Astrocyte (in vitro differentiated cells and primary cell): ENCODE data around the gene LSG1. TPM values are rescaled to one million over a fixed set of nuclear protein-coding genes. Genes with fewer than 3 reads are reported as not detected.

ENCODE experiments used
- DNase-seq: peaks from one replicate; pipeline ENCODE4 v3.0.0-alpha.2; 2010; ENCODE audit warnings: low read depth
- FAIRE-seq: peaks from 2 replicates; lab custom pipeline; 2011; peaks lifted over from hg19 to GRCh38; lab: Jason Lieb, UNC
- H2AFZ ChIP-seq: 2 replicates; pipeline ENCODE4 v1.6.0; 2012; ENCODE audit warnings: low read depth, low read length, inconsistent platforms
- H3K27ac ChIP-seq: 2 replicates; pipeline ENCODE4 v1.5.1; 2011; ENCODE audit warnings: low read depth, low read length, inconsistent platforms
- H3K27me3 ChIP-seq: 2 replicates; pipeline ENCODE4 v1.6.0; 2011; ENCODE audit warnings: low read length, inconsistent platforms; ENCODE audit not compliant: insufficient read depth
- H3K36me3 ChIP-seq: 2 replicates; pipeline ENCODE4 v1.5.1; 2011; ENCODE audit warnings: low read length, inconsistent platforms; ENCODE audit not compliant: insufficient read depth
- H3K4me1 ChIP-seq: 2 replicates; pipeline ENCODE4 v1.5.1; 2011; ENCODE audit warnings: low read length, inconsistent platforms; ENCODE audit not compliant: insufficient read depth
- H3K4me2 ChIP-seq: 2 replicates; pipeline ENCODE4 v1.6.0; 2012; ENCODE audit warnings: low read length, inconsistent platforms
- H3K4me3 ChIP-seq: 2 replicates; pipeline ENCODE4 v1.5.1; 2011; ENCODE audit warnings: low read depth, mild to moderate bottlenecking, low read length, inconsistent platforms; ENCODE audit not compliant: insufficient read depth
- H3K79me2 ChIP-seq: 2 replicates; pipeline ENCODE4 v1.6.0; 2012; ENCODE audit warnings: mild to moderate bottlenecking, low read length, inconsistent platforms; ENCODE audit not compliant: insufficient read depth
- H3K9ac ChIP-seq: 2 replicates; pipeline ENCODE4 v1.6.0; 2012; ENCODE audit warnings: mild to moderate bottlenecking, low read length, inconsistent platforms
- H3K9me3 ChIP-seq: 2 replicates; pipeline ENCODE4 v1.5.1; 2012; ENCODE audit warnings: low read depth, mild to moderate bottlenecking, low read length, inconsistent platforms; ENCODE audit not compliant: insufficient read depth
- H4K20me1 ChIP-seq: 2 replicates; pipeline ENCODE4 v1.6.0; 2012; ENCODE audit warnings: low read length, inconsistent platforms; ENCODE audit not compliant: insufficient read depth
- H3K27ac Mint-ChIP-seq: one replicate; pipeline ENCODE4 v1.8.0; 2021; ENCODE audit warnings: mild to moderate bottlenecking, mixed read lengths; ENCODE audit not compliant: unreplicated experiment
- H3K27me3 Mint-ChIP-seq: one replicate; pipeline ENCODE4 v1.8.0; 2021; ENCODE audit warnings: low read depth, mixed read lengths; ENCODE audit not compliant: unreplicated experiment
- H3K36me3 Mint-ChIP-seq: one replicate; pipeline ENCODE4 v1.8.0; 2021; ENCODE audit warnings: low read depth, mixed read lengths; ENCODE audit not compliant: unreplicated experiment
- H3K4me1 Mint-ChIP-seq: one replicate; pipeline ENCODE4 v1.8.0; 2021; ENCODE audit warnings: low read depth, mixed read lengths; ENCODE audit not compliant: unreplicated experiment
- H3K4me3 Mint-ChIP-seq: one replicate; pipeline ENCODE4 v1.8.0; 2021; ENCODE audit warnings: mild to moderate bottlenecking, moderate library complexity, mixed read lengths; ENCODE audit not compliant: unreplicated experiment
- H3K9me3 Mint-ChIP-seq: one replicate; pipeline ENCODE4 v1.8.0; 2021; ENCODE audit warnings: mild to moderate bottlenecking, mixed read lengths; ENCODE audit not compliant: unreplicated experiment
- EZH2 ChIP-seq: IDR thresholded peaks from 2 replicates; pipeline ENCODE4 v1.6.1; 2012; ENCODE audit warnings: mild to moderate bottlenecking, low read length, inconsistent platforms; ENCODE audit not compliant: insufficient read depth
- total RNA-seq: library from RNA; stranded (reverse); gene quantifications from 2 replicates; pipeline ENCODE4 v1.2.1, GENCODE V29; 2021
- TF ChIP-seq, protein P1 (sequence below): IDR thresholded peaks from 2 replicates; pipeline ENCODE4 v1.5.1; 2011; ENCODE audit warnings: low read depth, mild to moderate bottlenecking, inconsistent platforms, low read length, moderate library complexity; ENCODE audit not compliant: insufficient read depth

Gene LSG1
- total RNA-seq, 1 donor from 2014 or later, result 38.4 TPM

DNA sequence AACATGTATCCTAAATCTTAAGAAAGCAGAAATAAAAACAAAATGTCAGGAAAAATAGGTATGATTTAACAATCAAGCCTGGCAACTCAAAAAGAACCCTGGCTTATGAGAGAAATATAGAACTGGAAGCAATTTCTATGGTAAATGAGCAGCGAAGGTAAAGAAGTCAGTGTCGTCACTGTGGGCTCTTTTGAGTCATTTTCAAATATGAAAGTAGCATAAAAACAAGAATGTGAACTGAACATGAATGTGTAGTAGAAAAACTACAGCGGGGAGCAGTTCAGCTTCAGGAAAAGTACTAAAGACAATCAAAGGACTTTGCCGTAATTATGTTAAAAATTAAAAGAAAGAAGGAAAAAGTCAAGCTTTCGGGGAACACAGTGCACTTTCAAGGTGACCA lies 17.5 kb downstream of the LSG1 start:
- Histone ChIP-seq H3K9me3 (no peaks in the 10 kb centered on the region), H3K27ac (no peak overlapping the region), H3K4me3 (no peak overlapping the region), H3K79me2 (peaks cover 4% of the 10 kb centered on the region), H4K20me1 (no peaks in the 10 kb centered on the region), H3K27me3 (no peaks in the 10 kb centered on the region), H3K4me1 (no peaks in the 10 kb centered on the region), H2AFZ (no peak overlapping the region), H3K36me3 (peaks cover 62% of the 10 kb centered on the region), H3K4me2 (no peak overlapping the region), H3K9ac (no peak overlapping the region)
- Mint-ChIP-seq H3K27me3 (no peaks in the 10 kb centered on the region), H3K27ac (no peak overlapping the region), H3K4me3 (no peak overlapping the region), H3K36me3 (peaks cover 38% of the 10 kb centered on the region), H3K9me3 (no peaks in the 10 kb centered on the region), H3K4me1 (no peaks in the 10 kb centered on the region)
- no peak for FAIRE-seq
- TF ChIP-seq EZH2, result no peak
- TF ChIP-seq, protein P1, sequence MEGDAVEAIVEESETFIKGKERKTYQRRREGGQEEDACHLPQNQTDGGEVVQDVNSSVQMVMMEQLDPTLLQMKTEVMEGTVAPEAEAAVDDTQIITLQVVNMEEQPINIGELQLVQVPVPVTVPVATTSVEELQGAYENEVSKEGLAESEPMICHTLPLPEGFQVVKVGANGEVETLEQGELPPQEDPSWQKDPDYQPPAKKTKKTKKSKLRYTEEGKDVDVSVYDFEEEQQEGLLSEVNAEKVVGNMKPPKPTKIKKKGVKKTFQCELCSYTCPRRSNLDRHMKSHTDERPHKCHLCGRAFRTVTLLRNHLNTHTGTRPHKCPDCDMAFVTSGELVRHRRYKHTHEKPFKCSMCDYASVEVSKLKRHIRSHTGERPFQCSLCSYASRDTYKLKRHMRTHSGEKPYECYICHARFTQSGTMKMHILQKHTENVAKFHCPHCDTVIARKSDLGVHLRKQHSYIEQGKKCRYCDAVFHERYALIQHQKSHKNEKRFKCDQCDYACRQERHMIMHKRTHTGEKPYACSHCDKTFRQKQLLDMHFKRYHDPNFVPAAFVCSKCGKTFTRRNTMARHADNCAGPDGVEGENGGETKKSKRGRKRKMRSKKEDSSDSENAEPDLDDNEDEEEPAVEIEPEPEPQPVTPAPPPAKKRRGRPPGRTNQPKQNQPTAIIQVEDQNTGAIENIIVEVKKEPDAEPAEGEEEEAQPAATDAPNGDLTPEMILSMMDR, result no peak
- no peak for DNase-seq

DNA sequence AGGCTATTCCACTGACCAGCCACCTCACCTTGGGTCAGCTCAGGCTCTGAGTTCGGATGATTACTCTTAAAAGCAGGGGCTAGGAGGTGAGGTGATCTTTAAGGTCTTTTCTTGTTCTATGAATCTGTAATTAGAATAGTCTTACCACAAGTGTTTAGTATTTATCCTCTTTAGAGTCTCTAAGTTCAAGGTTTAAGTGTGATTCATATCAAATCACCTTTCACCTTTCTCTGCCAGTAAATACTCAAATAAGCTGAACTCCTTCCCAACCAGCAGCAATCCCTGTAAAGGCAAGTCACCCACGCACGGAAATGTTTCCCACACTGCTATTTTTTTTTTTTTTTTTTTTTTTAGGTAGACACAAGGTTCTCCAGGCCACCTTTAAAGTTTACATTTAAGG lies 24.2 kb downstream of the LSG1 start:
- Histone ChIP-seq H3K27ac (no peak overlapping the region), H3K79me2 (no peaks in the 10 kb centered on the region), H3K4me1 (no peaks in the 10 kb centered on the region), H3K4me3 (no peak overlapping the region), H3K4me2 (no peak overlapping the region), H4K20me1 (no peaks in the 10 kb centered on the region), H3K9me3 (no peaks in the 10 kb centered on the region), H2AFZ (no peak overlapping the region), H3K36me3 (peaks cover 60% of the 10 kb centered on the region), H3K9ac (no peak overlapping the region), H3K27me3 (no peaks in the 10 kb centered on the region)
- DNase-seq (no peak), FAIRE-seq (no peak)
- no peak overlapping the region for H3K4me3 Mint-ChIP-seq
- H3K4me1 Mint-ChIP-seq, result no peaks in the 10 kb centered on the region
- no peaks in the 10 kb centered on the region for H3K9me3 Mint-ChIP-seq
- H3K27ac Mint-ChIP-seq, result no peak overlapping the region
- TF ChIP-seq EZH2, result no peak
- TF ChIP-seq, protein P1, result no peak
- peaks cover 23% of the 10 kb centered on the region for H3K36me3 Mint-ChIP-seq
- H3K27me3 Mint-ChIP-seq, result no peaks in the 10 kb centered on the region

DNA sequence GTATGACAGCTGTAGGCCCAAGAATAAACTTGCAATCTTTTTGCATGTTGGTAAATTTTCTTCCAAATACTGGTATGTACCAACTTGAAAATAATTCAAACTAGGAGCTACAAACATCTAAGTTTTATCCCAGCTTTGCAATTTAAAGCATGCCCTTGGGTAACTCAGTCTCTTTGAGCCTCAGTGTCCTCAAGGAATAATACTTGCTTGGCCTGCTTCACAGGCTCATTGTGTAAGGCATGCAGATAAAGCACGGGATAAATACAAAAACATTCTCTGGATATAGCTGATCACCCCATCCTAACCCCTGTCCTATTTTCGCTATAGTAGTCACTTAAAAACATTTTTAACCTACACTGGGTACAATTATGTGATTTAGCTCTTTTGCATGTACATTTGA lies 29.2 kb downstream of the LSG1 start:
- H3K4me1 Mint-ChIP-seq, result peaks cover 5% of the 10 kb centered on the region
- H2AFZ ChIP-seq, result no peak overlapping the region
- FAIRE-seq (no peak), DNase-seq (no peak)
- no peaks in the 10 kb centered on the region for H4K20me1 ChIP-seq
- H3K27ac Mint-ChIP-seq, result no peak overlapping the region
- H3K27me3 Mint-ChIP-seq, result no peaks in the 10 kb centered on the region
- no peak overlapping the region for H3K4me3 Mint-ChIP-seq
- H3K36me3 ChIP-seq, result peaks cover 33% of the 10 kb centered on the region
- peaks cover 19% of the 10 kb centered on the region for H3K4me1 ChIP-seq
- no peaks in the 10 kb centered on the region for H3K9me3 ChIP-seq
- H3K4me2 ChIP-seq, result no peak overlapping the region
- no peaks in the 10 kb centered on the region for H3K27me3 ChIP-seq
- no peak overlapping the region for H3K27ac ChIP-seq
- H3K9ac ChIP-seq, result no peak overlapping the region
- no peak overlapping the region for H3K4me3 ChIP-seq
- no peaks in the 10 kb centered on the region for H3K9me3 Mint-ChIP-seq
- peaks cover 4% of the 10 kb centered on the region for H3K79me2 ChIP-seq
- TF ChIP-seq EZH2, result no peak
- TF ChIP-seq, protein P1, result no peak
- peaks cover 25% of the 10 kb centered on the region for H3K36me3 Mint-ChIP-seq
